K562 treated with DMSO at 1 percent for 12 hours (cell line): ENCODE measurements around the gene TIMM10. TPM values are rescaled to one million over a fixed set of nuclear protein-coding genes. Genes with fewer than 3 reads are reported as not detected.

Experiments
- total RNA-seq: library from RNA; unstranded; fragments of 300-600 nt; gene quantifications from 2 replicates; pipeline ENCODE4 v1.2.3, GENCODE V29; 2022; ENCODE audit not compliant: insufficient read depth

TIMM10 gene
- 40.3 and 58.1 TPM in 2 replicates for total RNA-seq

GRCh38 chr11:57530596-57531507, at the start of gene TIMM10:
Gene TIMM10, minus strand, starts transcription at chr11:57530754. Its CDS starts 565 bp downstream, at chr11:57530189.

DNA sequence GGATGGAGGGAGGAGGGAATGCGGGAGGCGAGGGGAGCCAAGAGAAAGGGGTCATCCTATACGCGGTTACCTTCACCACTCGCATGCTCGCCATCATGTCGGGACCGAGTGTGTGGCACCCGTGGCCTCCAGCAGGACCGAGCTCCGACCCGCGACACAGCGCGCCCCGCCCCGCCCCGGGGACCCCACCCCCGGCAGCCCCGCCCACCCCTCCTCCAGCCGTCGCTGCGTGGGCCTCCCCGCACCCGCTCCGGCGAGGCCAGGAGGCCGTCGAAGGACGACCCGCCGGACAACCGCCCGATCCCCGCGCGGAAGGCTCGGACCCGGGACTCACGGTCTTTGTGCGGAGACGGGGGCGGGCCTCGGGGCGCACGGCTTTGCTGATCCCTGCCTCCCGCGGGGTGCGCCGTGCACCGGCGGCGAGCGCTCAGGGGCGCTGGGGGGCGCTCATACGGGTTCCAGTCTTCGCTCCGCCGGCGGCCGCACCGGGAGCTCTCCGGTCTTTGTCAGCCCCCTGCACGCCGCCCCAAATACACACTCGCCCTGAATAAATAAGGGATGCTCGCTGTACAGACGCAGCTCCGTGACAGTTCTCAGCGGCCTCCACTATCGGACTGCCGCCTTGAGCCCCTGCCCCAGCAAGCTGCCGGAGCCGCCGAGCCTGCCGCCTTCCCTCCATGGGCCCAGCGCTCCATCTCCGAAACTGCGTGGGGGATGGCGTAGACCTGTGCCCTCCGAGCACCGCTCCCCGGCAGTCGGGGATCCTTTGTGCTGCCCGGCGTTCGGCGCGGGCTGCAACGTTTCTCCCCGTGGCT, 37.2 kb upstream of the TIMM10 start, which contains the start of gene UBE2L6:
UBE2L6 (minus strand) TSS at position 158 of the 815 bp plus-strand sequence; CDS start at position 97, 61 bp downstream.

DNA sequence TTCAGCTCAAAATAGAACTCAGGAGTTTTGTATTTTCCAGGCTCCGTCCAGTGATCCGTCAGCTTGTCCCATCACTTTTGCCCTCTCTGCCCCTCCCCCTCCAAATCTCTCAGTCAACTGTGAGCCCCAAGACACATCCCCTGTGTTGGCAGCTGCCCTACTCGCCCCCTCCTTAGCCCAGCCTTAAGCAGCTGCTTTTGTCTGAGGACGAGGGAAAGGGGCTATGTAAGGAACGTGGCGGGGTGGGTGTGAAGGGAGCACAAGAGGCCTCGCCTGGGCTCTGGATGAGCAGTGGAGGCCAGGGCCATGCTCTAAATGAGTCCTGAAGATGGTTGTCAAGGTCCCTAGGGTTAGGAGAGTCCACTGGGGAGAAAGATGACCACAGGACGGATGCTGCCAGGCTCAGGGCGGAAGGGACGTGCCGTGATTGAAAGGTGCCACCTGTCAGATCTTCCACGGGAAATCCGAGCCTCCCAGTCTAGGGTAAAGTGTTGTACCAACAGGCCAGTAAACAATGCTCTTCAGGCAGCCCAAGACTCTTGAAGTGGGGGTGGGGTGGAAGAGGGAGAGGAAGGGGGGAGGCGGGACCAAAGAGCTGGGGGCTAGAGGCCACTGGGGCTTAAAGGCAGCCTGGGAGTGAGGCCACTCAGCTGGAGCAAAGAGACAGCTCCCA, 6.5 kb upstream of the TIMM10 start, which contains the start of gene SMTNL1:
SMTNL1 (plus strand) TSS at position 649 of the 673 bp plus-strand sequence. CDS start 5,048 bp downstream, outside the sequence.

DNA sequence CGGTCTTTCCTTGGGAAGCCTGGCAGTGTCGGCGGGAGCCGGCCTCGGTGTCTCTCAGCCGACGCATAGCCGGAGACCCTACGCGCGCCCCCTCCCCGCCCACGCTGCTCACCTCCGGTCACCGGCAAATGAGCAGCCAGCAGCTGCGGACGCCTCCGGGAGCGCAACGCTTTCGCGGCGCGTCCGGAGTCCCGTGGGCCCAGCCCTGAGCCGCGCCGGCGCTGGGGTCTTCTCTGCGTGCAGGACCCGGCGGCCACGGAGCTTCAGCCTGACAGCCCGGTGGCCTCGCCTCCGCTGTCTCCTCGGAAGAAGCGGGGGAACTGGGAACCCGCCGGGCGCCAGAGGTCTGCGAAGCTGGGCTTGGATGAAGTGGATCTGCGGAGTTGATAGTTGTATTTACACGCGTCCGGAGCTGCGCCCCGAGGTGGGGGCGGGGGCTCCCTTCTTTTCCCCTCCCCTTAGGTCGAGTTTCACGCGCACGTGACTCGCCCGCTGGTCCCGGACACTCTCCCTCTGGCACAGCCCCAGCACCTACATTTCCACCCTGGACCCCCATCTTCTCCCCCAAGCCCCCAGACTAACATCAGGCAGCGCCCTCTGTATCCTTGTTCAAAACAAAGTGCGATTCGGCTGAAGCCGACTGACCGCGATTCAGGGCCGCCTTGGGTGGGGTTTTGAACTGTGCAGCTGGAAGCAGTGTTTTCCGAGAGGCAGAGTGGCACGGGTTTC, 15.1 kb downstream of the TIMM10 start, which contains the start of gene SLC43A1:
SLC43A1 (minus strand) TSS at position 371 of the 729 bp plus-strand sequence. CDS start 1,591 bp downstream, outside the sequence.

Other genes with a start within 250 kb of the TIMM10 start
- gene TNKS1BP1, start 205.8 kb downstream of the TIMM10 start, total RNA-seq: 23.4 and 35.7 TPM in 2 replicates
- gene SSRP1, start 194.9 kb downstream of the TIMM10 start, total RNA-seq: 102 and 170 TPM in 2 replicates
- gene P2RX3, start 192.4 kb downstream of the TIMM10 start, total RNA-seq: not detected in 2 replicates
- not detected in 2 replicates for gene PRG3, start 149.6 kb downstream of the TIMM10 start, total RNA-seq
- gene PRG2, start 140.1 kb downstream of the TIMM10 start, total RNA-seq: 22.1 and 34.6 TPM in 2 replicates
- gene SLC43A3, start 103.6 kb downstream of the TIMM10 start, total RNA-seq: 65.5 and 138 TPM in 2 replicates
- gene RTN4RL2, start 70.2 kb downstream of the TIMM10 start, total RNA-seq: 6.4 and 6.8 TPM in 2 replicates
- 60.4 and 87.0 TPM in 2 replicates for gene SLC43A1, start 15.1 kb downstream of the TIMM10 start, total RNA-seq
- gene SMTNL1, start 6.8 kb upstream of the TIMM10 start, total RNA-seq: 1.1 TPM in 1 of 2 replicates, not detected in the other
- gene UBE2L6, start 36.9 kb upstream of the TIMM10 start, total RNA-seq: 84.8 and 114 TPM in 2 replicates
- gene SERPING1, start 66.9 kb upstream of the TIMM10 start, total RNA-seq: 0.51 and 1.3 TPM in 2 replicates
- gene YPEL4, start 119.2 kb upstream of the TIMM10 start, total RNA-seq: 2.2 and 2.5 TPM in 2 replicates
- 19.8 and 22.4 TPM in 2 replicates for gene CLP1, start 127.0 kb upstream of the TIMM10 start, total RNA-seq
- gene ZDHHC5, start 137.4 kb upstream of the TIMM10 start, total RNA-seq: 16.0 and 39.7 TPM in 2 replicates
- 25.1 and 26.8 TPM in 2 replicates for gene MED19, start 181.5 kb upstream of the TIMM10 start, total RNA-seq
- 79.3 and 120 TPM in 2 replicates for gene TMX2, start 181.8 kb upstream of the TIMM10 start, total RNA-seq
- gene SELENOH, start 210.7 kb upstream of the TIMM10 start, total RNA-seq: 211 and 362 TPM in 2 replicates
- gene BTBD18, start 221.1 kb upstream of the TIMM10 start, total RNA-seq: not detected in 2 replicates
- gene CTNND1, start 231.0 kb upstream of the TIMM10 start, total RNA-seq: 18.7 and 65.0 TPM in 2 replicates